Neural cell (in vitro differentiated cells): ENCODE measurements around the gene PDE1A. TPM values are rescaled to one million over a fixed set of nuclear protein-coding genes. Genes with fewer than 3 reads are reported as not detected.

Source experiments
- H2AFZ ChIP-seq: fragments of 200-600, 300-800 bp; sonication (generic), shearing (Covaris generic); 2 replicates; pipeline ENCODE4 v1.6.0; 2014; ENCODE audit warnings: low read depth, mild to moderate bottlenecking, antibody characterized with exemption, low read length, moderate library complexity
- H3F3A ChIP-seq: fragments of 200-600 bp; shearing (Covaris generic); 2 replicates; pipeline ENCODE4 v1.6.1; 2016; ENCODE audit warnings: mild to moderate bottlenecking, moderate library complexity, mixed read lengths, antibody characterized with exemption, low read length; ENCODE audit not compliant: insufficient read depth, poor library complexity, severe bottlenecking
- H3K27ac ChIP-seq: fragments of 200-600, 300-800 bp; sonication (generic), shearing (Covaris generic); 2 replicates; pipeline ENCODE4 v1.5.1; 2014; ENCODE audit warnings: mild to moderate bottlenecking, low read length, moderate library complexity
- H3K27me3 ChIP-seq: fragments of 300-800, 200-600 bp; sonication (generic), shearing (Covaris generic); 2 replicates; pipeline ENCODE4 v1.6.0; 2014; ENCODE audit warnings: mild to moderate bottlenecking, low read depth, low read length, moderate library complexity; ENCODE audit not compliant: insufficient read depth
- H3K36me3 ChIP-seq: fragments of 300-800, 200-600 bp; sonication (generic), shearing (Covaris generic); 2 replicates; pipeline ENCODE4 v1.5.1; 2014; ENCODE audit warnings: mild to moderate bottlenecking, antibody characterized with exemption, low read length, moderate library complexity; ENCODE audit not compliant: insufficient read depth
- H3K4me2 ChIP-seq: fragments of 300-800, 200-600 bp; sonication (generic), shearing (Covaris generic); 2 replicates; pipeline ENCODE4 v1.6.0; 2014; ENCODE audit warnings: mild to moderate bottlenecking, low read length
- H3K4me3 ChIP-seq: fragments of 300-800, 200-600 bp; sonication (generic), shearing (Covaris generic); 2 replicates; pipeline ENCODE4 v1.5.1; 2014; ENCODE audit warnings: mild to moderate bottlenecking, low read length, moderate library complexity
- H3K79me2 ChIP-seq: fragments of 200-600 bp; shearing (Covaris generic); replicated peaks from 2 replicates; pipeline ENCODE4 v1.6.0; 2014; ENCODE audit warnings: mild to moderate bottlenecking, low read length, moderate library complexity; ENCODE audit not compliant: insufficient read depth
- H3K9ac ChIP-seq: fragments of 300-800, 200-600 bp; sonication (generic), shearing (Covaris generic); 2 replicates; pipeline ENCODE4 v1.6.1; 2016; ENCODE audit warnings: mild to moderate bottlenecking, low read length, mixed read lengths
- H3K9me2 ChIP-seq: fragments of 200-600 bp; shearing (Covaris generic); 2 replicates; pipeline ENCODE4 v1.6.1; 2016; ENCODE audit warnings: mild to moderate bottlenecking, low read length, mixed read lengths; ENCODE audit not compliant: insufficient read depth
- H3K9me3 ChIP-seq: fragments of 200-600, 300-800 bp; sonication (generic), shearing (Covaris generic); 2 replicates; pipeline ENCODE4 v1.6.1; 2016; ENCODE audit warnings: mild to moderate bottlenecking, mixed run types, low read length, moderate library complexity, mixed read lengths
- H4K20me1 ChIP-seq: fragments of 200-600 bp; shearing (Covaris generic); 2 replicates; pipeline ENCODE4 v1.6.1; 2016; ENCODE audit warnings: mild to moderate bottlenecking, mixed run types; ENCODE audit not compliant: insufficient read depth
- EP300 ChIP-seq: fragments of 450-650 bp; conservative IDR thresholded peaks from 2 replicates; pipeline ENCODE4 v1.6.1; 2014; ENCODE audit warnings: antibody characterized with exemption, mild to moderate bottlenecking, moderate library complexity; ENCODE audit not compliant: poor library complexity, severe bottlenecking
- EZH2 ChIP-seq: fragments of 200-600, 300-800 bp; shearing (Covaris generic), sonication (generic); IDR thresholded peaks from 2 replicates; pipeline ENCODE4 v1.6.1; 2014; ENCODE audit warnings: antibody characterized with exemption, low read length, borderline replicate concordance, mild to moderate bottlenecking; ENCODE audit not compliant: insufficient read depth, poor library complexity, severe bottlenecking
- MXI1 ChIP-seq: fragments of 450-650 bp; conservative IDR thresholded peaks from 2 replicates; pipeline ENCODE4 v1.6.1; 2014; ENCODE audit warnings: antibody characterized with exemption, mild to moderate bottlenecking; ENCODE audit not compliant: poor library complexity, severe bottlenecking
- POLR2AphosphoS5 ChIP-seq: IDR thresholded peaks from 2 replicates; pipeline ENCODE4 v1.6.1; 2012
- RAD21 ChIP-seq: fragments of 450-650 bp; conservative IDR thresholded peaks from 2 replicates; pipeline ENCODE4 v1.6.1; 2014; ENCODE audit warnings: antibody characterized with exemption, mild to moderate bottlenecking, moderate library complexity
- SMC3 ChIP-seq: fragments of 450-650 bp; conservative IDR thresholded peaks from 2 replicates; pipeline ENCODE4 v1.6.1; 2014; ENCODE audit warnings: antibody characterized with exemption, mild to moderate bottlenecking, moderate library complexity; ENCODE audit not compliant: poor library complexity
- TAF1 ChIP-seq: IDR thresholded peaks from 2 replicates; pipeline ENCODE4 v1.6.1; 2012; ENCODE audit warnings: low read depth
- polyA plus RNA-seq: library from polyadenylated mRNA; depleted of rRNA; stranded (reverse); fragments of >200 nt; gene quantifications from 2 replicates; pipeline ENCODE4 v1.2.3, GENCODE V29; 2014
- TF ChIP-seq, protein P1 (sequence below): IDR thresholded peaks from 2 replicates; pipeline ENCODE4 v1.6.1; 2012; ENCODE audit warnings: borderline replicate concordance
- TF ChIP-seq, protein P2 (sequence below): fragments of 450-650 bp; IDR thresholded peaks from 2 replicates; pipeline ENCODE4 v1.5.1; 2014; ENCODE audit warnings: antibody characterized with exemption, mild to moderate bottlenecking, moderate library complexity; ENCODE audit not compliant: poor library complexity, severe bottlenecking

The PDE1A gene
- polyA plus RNA-seq, 1 donor from 2014 or later, result 1.6 TPM

DNA sequence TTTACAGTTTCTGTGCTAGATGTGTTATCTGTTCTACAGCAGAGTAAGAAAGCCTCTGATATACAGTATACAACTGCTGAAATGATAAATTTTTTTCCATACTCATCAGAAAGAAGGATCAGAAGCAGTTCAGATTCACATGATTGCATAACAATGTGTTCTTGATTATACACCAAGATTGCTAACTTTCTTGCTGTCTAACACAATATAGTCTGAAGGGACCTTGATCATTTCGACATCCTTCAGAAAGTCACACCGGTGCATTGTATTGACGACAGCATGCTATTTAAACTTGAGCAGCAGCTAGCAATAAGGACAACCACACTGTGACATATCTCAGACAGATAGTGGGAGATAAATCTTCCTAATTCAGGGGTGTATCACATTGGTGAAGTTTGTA, 127.2 kb downstream of the PDE1A start:
- no peaks in the 10 kb centered on the region for H3K9me3 ChIP-seq
- no peak overlapping the region for H3K4me2 ChIP-seq
- no peaks in the 10 kb centered on the region for H4K20me1 ChIP-seq
- H3K36me3 ChIP-seq, result no peaks in the 10 kb centered on the region
- H3K79me2 ChIP-seq, result no peaks in the 10 kb centered on the region
- no peak overlapping the region for H3K4me3 ChIP-seq
- no peak overlapping the region for H2AFZ ChIP-seq
- TF ChIP-seq, protein P1, sequence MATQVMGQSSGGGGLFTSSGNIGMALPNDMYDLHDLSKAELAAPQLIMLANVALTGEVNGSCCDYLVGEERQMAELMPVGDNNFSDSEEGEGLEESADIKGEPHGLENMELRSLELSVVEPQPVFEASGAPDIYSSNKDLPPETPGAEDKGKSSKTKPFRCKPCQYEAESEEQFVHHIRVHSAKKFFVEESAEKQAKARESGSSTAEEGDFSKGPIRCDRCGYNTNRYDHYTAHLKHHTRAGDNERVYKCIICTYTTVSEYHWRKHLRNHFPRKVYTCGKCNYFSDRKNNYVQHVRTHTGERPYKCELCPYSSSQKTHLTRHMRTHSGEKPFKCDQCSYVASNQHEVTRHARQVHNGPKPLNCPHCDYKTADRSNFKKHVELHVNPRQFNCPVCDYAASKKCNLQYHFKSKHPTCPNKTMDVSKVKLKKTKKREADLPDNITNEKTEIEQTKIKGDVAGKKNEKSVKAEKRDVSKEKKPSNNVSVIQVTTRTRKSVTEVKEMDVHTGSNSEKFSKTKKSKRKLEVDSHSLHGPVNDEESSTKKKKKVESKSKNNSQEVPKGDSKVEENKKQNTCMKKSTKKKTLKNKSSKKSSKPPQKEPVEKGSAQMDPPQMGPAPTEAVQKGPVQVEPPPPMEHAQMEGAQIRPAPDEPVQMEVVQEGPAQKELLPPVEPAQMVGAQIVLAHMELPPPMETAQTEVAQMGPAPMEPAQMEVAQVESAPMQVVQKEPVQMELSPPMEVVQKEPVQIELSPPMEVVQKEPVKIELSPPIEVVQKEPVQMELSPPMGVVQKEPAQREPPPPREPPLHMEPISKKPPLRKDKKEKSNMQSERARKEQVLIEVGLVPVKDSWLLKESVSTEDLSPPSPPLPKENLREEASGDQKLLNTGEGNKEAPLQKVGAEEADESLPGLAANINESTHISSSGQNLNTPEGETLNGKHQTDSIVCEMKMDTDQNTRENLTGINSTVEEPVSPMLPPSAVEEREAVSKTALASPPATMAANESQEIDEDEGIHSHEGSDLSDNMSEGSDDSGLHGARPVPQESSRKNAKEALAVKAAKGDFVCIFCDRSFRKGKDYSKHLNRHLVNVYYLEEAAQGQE, result no peak
- no peaks in the 10 kb centered on the region for H3K27me3 ChIP-seq
- no peaks in the 10 kb centered on the region for H3F3A ChIP-seq
- no peak overlapping the region for H3K9ac ChIP-seq
- no peaks in the 10 kb centered on the region for H3K9me2 ChIP-seq
- no peak overlapping the region for H3K27ac ChIP-seq

DNA sequence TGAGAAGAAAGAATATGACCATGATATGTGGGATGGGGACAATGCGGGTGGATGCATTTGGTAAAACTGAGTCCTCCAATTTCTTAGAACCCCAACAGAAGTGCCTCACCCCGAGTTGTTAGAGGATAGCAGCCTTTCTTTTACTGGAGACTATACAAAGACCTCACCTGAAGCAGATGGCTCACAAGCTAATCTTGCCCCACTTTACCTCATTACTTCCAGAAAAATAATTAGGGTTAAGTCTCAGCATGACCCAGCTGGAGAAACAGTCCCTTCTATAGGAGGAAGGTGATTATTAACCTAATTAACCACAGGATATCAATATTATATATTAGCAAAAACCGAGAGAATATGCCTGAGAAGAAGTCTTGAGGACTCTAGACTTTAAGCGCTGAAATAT, 128.4 kb downstream of the PDE1A start:
- Histone ChIP-seq H3K9me2 (no peaks in the 10 kb centered on the region), H2AFZ (no peak overlapping the region), H3K36me3 (no peaks in the 10 kb centered on the region), H3K9ac (no peak overlapping the region), H3K4me2 (no peak overlapping the region), H3K4me3 (no peak overlapping the region), H3F3A (no peaks in the 10 kb centered on the region), H3K79me2 (no peaks in the 10 kb centered on the region), H3K27ac (no peak overlapping the region), H3K27me3 (no peaks in the 10 kb centered on the region), H3K9me3 (no peaks in the 10 kb centered on the region), H4K20me1 (no peaks in the 10 kb centered on the region)
- TF ChIP-seq EZH2, result no peak
- no peak for TF ChIP-seq RAD21
- TF ChIP-seq TAF1, result no peak
- TF ChIP-seq, protein P2, sequence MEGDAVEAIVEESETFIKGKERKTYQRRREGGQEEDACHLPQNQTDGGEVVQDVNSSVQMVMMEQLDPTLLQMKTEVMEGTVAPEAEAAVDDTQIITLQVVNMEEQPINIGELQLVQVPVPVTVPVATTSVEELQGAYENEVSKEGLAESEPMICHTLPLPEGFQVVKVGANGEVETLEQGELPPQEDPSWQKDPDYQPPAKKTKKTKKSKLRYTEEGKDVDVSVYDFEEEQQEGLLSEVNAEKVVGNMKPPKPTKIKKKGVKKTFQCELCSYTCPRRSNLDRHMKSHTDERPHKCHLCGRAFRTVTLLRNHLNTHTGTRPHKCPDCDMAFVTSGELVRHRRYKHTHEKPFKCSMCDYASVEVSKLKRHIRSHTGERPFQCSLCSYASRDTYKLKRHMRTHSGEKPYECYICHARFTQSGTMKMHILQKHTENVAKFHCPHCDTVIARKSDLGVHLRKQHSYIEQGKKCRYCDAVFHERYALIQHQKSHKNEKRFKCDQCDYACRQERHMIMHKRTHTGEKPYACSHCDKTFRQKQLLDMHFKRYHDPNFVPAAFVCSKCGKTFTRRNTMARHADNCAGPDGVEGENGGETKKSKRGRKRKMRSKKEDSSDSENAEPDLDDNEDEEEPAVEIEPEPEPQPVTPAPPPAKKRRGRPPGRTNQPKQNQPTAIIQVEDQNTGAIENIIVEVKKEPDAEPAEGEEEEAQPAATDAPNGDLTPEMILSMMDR, result no peak
- no peak for TF ChIP-seq POLR2AphosphoS5
- TF ChIP-seq, protein P1, result no peak
- TF ChIP-seq SMC3, result no peak
- TF ChIP-seq MXI1, result no peak
- no peak for TF ChIP-seq EP300
